ENCODE measurements around the gene MCM6.

MCM6 gene

GRCh38 chr2:135850892-135851668 lies 25.2 kb downstream of the MCM6 start:
- Histone ChIP-seq H3K4me3 (ENCODE audit: insufficient read depth, low read length, poor library complexity, severe bottlenecking) (no peak overlapping the region), H3K9me3 (ENCODE audit: insufficient read depth, low read length) (no peaks in the 10 kb centered on the region), H3F3A (ENCODE audit: insufficient read depth) (0 out of 2 replicates have a peak, but pooled peaks cover 12% of the 10 kb centered on the region), H2AFZ (ENCODE audit: low read depth, low read length, severe bottlenecking) (no peak overlapping the region), H3K27me3 (ENCODE audit: low read length) (no peaks in the 10 kb centered on the region), H3K36me3 (ENCODE audit: low read length) (peaks cover 64% of the 10 kb centered on the region), H4K20me1 (ENCODE audit: low read depth, low read length) (no peaks in the 10 kb centered on the region), H3K9ac (ENCODE audit: low read length) (no peak overlapping the region), H3K4me2 (ENCODE audit: low read depth, low read length, poor library complexity, severe bottlenecking) (no peak overlapping the region), H3K9me2 (replicated peaks; ENCODE audit: insufficient read depth, low read length) (no peaks in the 10 kb centered on the region), H3K27ac (ENCODE audit: low read depth, low read length) (no peak overlapping the region), H3K79me2 (ENCODE audit: insufficient read depth, low read length) (no peaks in the 10 kb centered on the region)
- TF ChIP-seq CTCF (IDR thresholded peaks at IDR 0.05; ENCODE audit: insufficient read depth, low read length, poor library complexity, severe bottlenecking) = no peak
- TF ChIP-seq EZH2phosphoT487 (conservative IDR thresholded peaks at IDR 0.05; ENCODE audit: low read length) = no peak

GRCh38 chr2:135849087-135849486 lies 27.2 kb downstream of the MCM6 start:
- Histone ChIP-seq H3K27me3 (ENCODE audit: low read length) (no peaks in the 10 kb centered on the region), H3K79me2 (ENCODE audit: insufficient read depth, low read length) (no peaks in the 10 kb centered on the region), H3F3A (ENCODE audit: insufficient read depth) (peaks cover 5% of the 10 kb centered on the region; the same call in 1 of the 2 replicates), H3K9me2 (replicated peaks; ENCODE audit: insufficient read depth, low read length) (no peaks in the 10 kb centered on the region), H3K4me2 (ENCODE audit: low read depth, low read length, poor library complexity, severe bottlenecking) (no peak overlapping the region), H2AFZ (ENCODE audit: low read depth, low read length, severe bottlenecking) (no peak overlapping the region), H3K36me3 (ENCODE audit: low read length) (peaks cover 73% of the 10 kb centered on the region), H3K9me3 (ENCODE audit: insufficient read depth, low read length) (no peaks in the 10 kb centered on the region), H4K20me1 (ENCODE audit: low read depth, low read length) (no peaks in the 10 kb centered on the region), H3K9ac (ENCODE audit: low read length) (no peak overlapping the region), H3K27ac (ENCODE audit: low read depth, low read length) (no peak overlapping the region), H3K4me3 (ENCODE audit: insufficient read depth, low read length, poor library complexity, severe bottlenecking) (no peak overlapping the region)
- no peak for TF ChIP-seq EZH2phosphoT487 (conservative IDR thresholded peaks at IDR 0.05; ENCODE audit: low read length)
- no peak for TF ChIP-seq CTCF (IDR thresholded peaks at IDR 0.05; ENCODE audit: insufficient read depth, low read length, poor library complexity, severe bottlenecking)

- no peaks in the 10 kb centered on the region for H3K27me3 ChIP-seq (ENCODE audit: low read length)
- no peaks in the 10 kb centered on the region for H3K9me3 ChIP-seq (ENCODE audit: insufficient read depth, low read length)
- no peak overlapping the region for H3K9ac ChIP-seq (ENCODE audit: low read length)
- H3K27ac ChIP-seq (ENCODE audit: low read depth, low read length) = no peak overlapping the region
- no peak overlapping the region for H3K4me2 ChIP-seq (ENCODE audit: low read depth, low read length, poor library complexity, severe bottlenecking)
- H3K36me3 ChIP-seq (ENCODE audit: low read length) = peaks cover 70% of the 10 kb centered on the region
- H3K79me2 ChIP-seq (ENCODE audit: insufficient read depth, low read length) = no peaks in the 10 kb centered on the region
- H3K4me3 ChIP-seq (ENCODE audit: insufficient read depth, low read length, poor library complexity, severe bottlenecking) = no peak overlapping the region
- no peaks in the 10 kb centered on the region for H3K9me2 ChIP-seq (replicated peaks; ENCODE audit: insufficient read depth, low read length)
- TF ChIP-seq CTCF (IDR thresholded peaks at IDR 0.05; ENCODE audit: insufficient read depth, low read length, poor library complexity, severe bottlenecking) (no peak), EZH2phosphoT487 (conservative IDR thresholded peaks at IDR 0.05; ENCODE audit: low read length) (no peak)
- no peak overlapping the region for H2AFZ ChIP-seq (ENCODE audit: low read depth, low read length, severe bottlenecking)
- H4K20me1 ChIP-seq (ENCODE audit: low read depth, low read length) = no peaks in the 10 kb centered on the region
- peaks cover 6% of the 10 kb centered on the region; the same call in 1 of the 2 replicates for H3F3A ChIP-seq (ENCODE audit: insufficient read depth)
Observed at GRCh38 chr2:135845997-135846396, 30.2 kb downstream of the MCM6 start.

All from SU-DHL-6 (cell line).